Measurements from ENCODE around the gene NTRK1. TPM values are rescaled to one million over a fixed set of nuclear protein-coding genes. Genes with fewer than 3 reads are reported as not detected.

Gene NTRK1
- total and polyA plus RNA-seq, 2 of the 4 experiments (the other 2 are of a cell fraction): not detected

DNA sequence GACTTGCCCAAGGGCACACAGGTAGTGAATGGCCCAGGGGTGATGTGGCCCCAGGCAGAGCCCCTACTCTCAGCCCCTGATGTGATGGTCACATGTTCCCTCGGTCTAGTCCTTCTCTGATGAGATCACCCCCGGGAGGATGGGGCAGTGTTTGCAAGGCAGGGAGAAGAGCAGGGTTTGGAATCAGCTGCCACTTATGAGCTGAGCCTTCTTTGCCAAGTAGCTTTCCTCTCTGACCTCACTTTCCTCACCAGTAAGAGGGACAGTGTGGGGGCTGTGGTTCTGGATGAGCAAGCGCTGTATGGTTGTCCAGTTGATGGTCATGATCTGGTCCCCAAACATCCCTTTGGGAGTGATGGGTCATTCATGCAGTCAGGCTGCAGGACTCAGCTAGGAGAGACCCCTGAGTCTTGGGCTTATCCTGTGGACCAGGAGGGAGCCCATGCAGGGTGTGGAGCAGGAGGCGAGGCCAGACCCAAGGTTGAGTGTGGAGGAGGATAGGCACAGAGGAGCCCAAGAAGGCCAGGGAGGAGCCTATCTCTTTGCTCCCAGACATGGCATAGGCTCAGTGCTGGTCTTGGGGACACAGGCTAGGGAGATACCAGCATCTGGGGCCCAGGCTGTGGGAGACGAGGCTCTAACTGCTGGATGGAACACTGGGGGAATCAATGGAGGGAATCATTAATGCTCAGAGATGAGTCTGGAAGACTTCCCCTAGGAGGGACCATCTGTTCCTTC, 16.9 kb downstream of the NTRK1 start:
- H3K9me3 ChIP-seq (ENCODE audit: control insufficient read depth, insufficient read depth, low read length): no peaks in the 10 kb centered on the region
- no peak overlapping the region for H2BK15ac ChIP-seq (ENCODE audit: low read depth, low read length)
- H3K4me2 ChIP-seq (ENCODE audit: low read depth, low read length): no peak overlapping the region

More for the DNA sequence above, 16.9 kb downstream of the NTRK1 start:
- no peak overlapping the region for H4K8ac ChIP-seq (ENCODE audit: low read depth in 2 of 2, low read length in 2 of 2)
- dilution Hi-C loops (cut with HindIII; ENCODE audit: low sequenced_read_pairs, unreplicated experiment): no loop called here
- no peak overlapping the region for H2AK9ac ChIP-seq (replicated peaks; ENCODE audit: low read depth, low read length, poor library complexity)
- in situ Hi-C loops (cut with MboI; ENCODE audit: low sequenced_read_pairs): no loop called here
- intact Hi-C loops (cut with micrococcal nuclease): no loop called here
- ATAC-seq (ENCODE audit: low read depth): no peak
- H3K4ac ChIP-seq (ENCODE audit: low read depth, low read length): no peak overlapping the region
- no peak overlapping the region for H2AK5ac ChIP-seq (ENCODE audit: low read depth, low read length)
- H4K91ac ChIP-seq (ENCODE audit: insufficient read depth, low read depth, low read length): no peak overlapping the region
- peaks cover 4% of the 10 kb centered on the region; the same call in 1 of the 2 replicates for H4K20me1 ChIP-seq (ENCODE audit: insufficient read depth, low read length)
- no peak overlapping the region for H3K9ac ChIP-seq (ENCODE audit: low read depth, low read length)
- H3K9me1 ChIP-seq (ENCODE audit: insufficient read depth, low read length): no peaks in the 10 kb centered on the region
- CTCF ChIA-PET: no interaction called here
- peaks cover 80% of the 10 kb centered on the region for H3K27me3 ChIP-seq (ENCODE audit: control insufficient read depth, insufficient read depth, low read length)
- H3K4me3 ChIP-seq (ENCODE audit: insufficient read depth, low read depth, low read length): no peak overlapping the region
- no peak overlapping the region for H3K14ac ChIP-seq (replicated peaks; ENCODE audit: low read depth, low read length)
- H3K23ac ChIP-seq (ENCODE audit: low read depth, low read length): no peak overlapping the region
- no peak overlapping the region for H4K5ac ChIP-seq (ENCODE audit: low read depth, low read length)
- WGBS, 2 experiments (ENCODE audit: extremely low coverage in 2 of 2, insufficient read length in 1 of 2): no CpG with 5 or more reads among the region's 5 CpGs
- no peak overlapping the region for H2BK120ac ChIP-seq (ENCODE audit: low read depth, low read length)
- no peak overlapping the region for H2AFZ ChIP-seq (replicated peaks; ENCODE audit: low read length, poor library complexity)
- H3K56ac ChIP-seq (ENCODE audit: extremely low read depth, insufficient read depth, low read length): no peak overlapping the region
- TF ChIP-seq NFE2L2 (IDR thresholded peaks at IDR 0.05; ENCODE audit: low read depth, low read length) (no peak), MAFK (IDR thresholded peaks at IDR 0.05; ENCODE audit: low read depth, low read length) (no peak)
- TF ChIP-seq, protein P1, sequence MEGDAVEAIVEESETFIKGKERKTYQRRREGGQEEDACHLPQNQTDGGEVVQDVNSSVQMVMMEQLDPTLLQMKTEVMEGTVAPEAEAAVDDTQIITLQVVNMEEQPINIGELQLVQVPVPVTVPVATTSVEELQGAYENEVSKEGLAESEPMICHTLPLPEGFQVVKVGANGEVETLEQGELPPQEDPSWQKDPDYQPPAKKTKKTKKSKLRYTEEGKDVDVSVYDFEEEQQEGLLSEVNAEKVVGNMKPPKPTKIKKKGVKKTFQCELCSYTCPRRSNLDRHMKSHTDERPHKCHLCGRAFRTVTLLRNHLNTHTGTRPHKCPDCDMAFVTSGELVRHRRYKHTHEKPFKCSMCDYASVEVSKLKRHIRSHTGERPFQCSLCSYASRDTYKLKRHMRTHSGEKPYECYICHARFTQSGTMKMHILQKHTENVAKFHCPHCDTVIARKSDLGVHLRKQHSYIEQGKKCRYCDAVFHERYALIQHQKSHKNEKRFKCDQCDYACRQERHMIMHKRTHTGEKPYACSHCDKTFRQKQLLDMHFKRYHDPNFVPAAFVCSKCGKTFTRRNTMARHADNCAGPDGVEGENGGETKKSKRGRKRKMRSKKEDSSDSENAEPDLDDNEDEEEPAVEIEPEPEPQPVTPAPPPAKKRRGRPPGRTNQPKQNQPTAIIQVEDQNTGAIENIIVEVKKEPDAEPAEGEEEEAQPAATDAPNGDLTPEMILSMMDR (conservative IDR thresholded peaks at IDR 0.05; ENCODE audit: low read depth, low read length): no peak
- no TSS peak for BruUV-seq (replicated peaks)
- no peak overlapping the region for H3K27ac ChIP-seq (ENCODE audit: insufficient read depth, low read length)
- H3K79me1 ChIP-seq (ENCODE audit: low read depth in 1 of 2, low read length in 2 of 2): no peaks in the 10 kb centered on the region
- no peak overlapping the region for H2BK5ac ChIP-seq (ENCODE audit: low read depth, low read length, poor library complexity, severe bottlenecking)
- no peaks in the 10 kb centered on the region for H3K36me3 ChIP-seq (ENCODE audit: control insufficient read depth, insufficient read depth, low read length)
- no peak overlapping the region for H2BK20ac ChIP-seq (ENCODE audit: low read depth, low read length)
- no peaks in the 10 kb centered on the region for H3K4me1 ChIP-seq (ENCODE audit: control insufficient read depth, insufficient read depth, low read length)
- no peak overlapping the region for H3K18ac ChIP-seq (ENCODE audit: low read depth, low read length)
- DNase-seq: no peak
- POLR2A ChIA-PET (ENCODE audit: unreplicated experiment): no interaction called here
